Frontal cortex (tissue), 4 donors: ENCODE results near the gene PAN3. TPM values are rescaled to one million over a fixed set of nuclear protein-coding genes. Genes with fewer than 3 reads are reported as not detected.
"Not testable (repeated sequence)": the region's sequence is repeated elsewhere in the genome, so short reads cannot be mapped to it uniquely, and the experiment has no call there.

Experiments
- DNase-seq, 2 donors: peaks; one replicate each; pipeline ENCODE4 v3.0.0; 2012; ENCODE audit warnings: low spot score in 2 of 2
- FAIRE-seq: peaks from 2 replicates; lab custom pipeline; 2012; peaks lifted over from hg19 to GRCh38; lab: Jason Lieb, UNC
- total RNA-seq: library from RNA; depleted of rRNA; stranded (reverse); fragments of >200 nt; gene quantifications from one replicate; pipeline ENCODE4 v1.2.3, GENCODE V29; 2014
- donor health status: control.
- donor health status: control.
- donor health status: control.

The PAN3 gene
- 41.6 TPM for total RNA-seq

- FAIRE-seq (no peak), DNase-seq (peak; percentile 82 to 84)
Observed at GRCh38 chr13:28138012-28138755, at the start of gene PAN3. TSS of gene PAN3 (plus strand) at chr13:28138545. CDS start at chr13:28138658, 113 bp downstream.

- FAIRE-seq (no peak), DNase-seq (no peak)
Observed at GRCh38 chr13:28089065-28089464, 49.3 kb upstream of the PAN3 start.

GRCh38 chr13:28092431-28092830 is 45.9 kb upstream of the PAN3 start:
- FAIRE-seq (no peak), DNase-seq (no peak)

GRCh38 chr13:28093881-28094280 is 44.5 kb upstream of the PAN3 start:
- FAIRE-seq = no peak
- DNase-seq = no peak

DNA sequence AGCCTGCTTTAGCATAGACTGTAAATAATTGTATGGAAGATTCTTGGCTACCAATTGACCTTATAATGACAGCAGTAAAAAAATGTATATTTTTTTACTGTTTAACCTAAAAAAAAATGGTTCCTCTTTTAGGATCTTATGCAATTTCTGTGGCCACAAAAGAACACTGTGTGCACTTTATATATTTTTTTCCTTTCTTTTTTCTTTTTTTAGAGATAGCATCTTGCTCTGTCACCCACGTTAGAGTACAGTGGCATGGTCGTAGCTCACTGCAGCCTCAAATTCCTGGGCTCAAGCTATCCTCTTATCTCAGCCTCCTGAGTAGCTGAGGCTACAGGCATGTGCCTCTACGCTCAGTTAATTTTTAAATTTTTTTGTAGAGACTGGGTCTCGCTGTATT is 44.0 kb upstream of the PAN3 start:
- DNase-seq (no peak), FAIRE-seq (no peak)

GRCh38 chr13:28097503-28097902 is 40.8 kb upstream of the PAN3 start:
- no peak for FAIRE-seq

DNA sequence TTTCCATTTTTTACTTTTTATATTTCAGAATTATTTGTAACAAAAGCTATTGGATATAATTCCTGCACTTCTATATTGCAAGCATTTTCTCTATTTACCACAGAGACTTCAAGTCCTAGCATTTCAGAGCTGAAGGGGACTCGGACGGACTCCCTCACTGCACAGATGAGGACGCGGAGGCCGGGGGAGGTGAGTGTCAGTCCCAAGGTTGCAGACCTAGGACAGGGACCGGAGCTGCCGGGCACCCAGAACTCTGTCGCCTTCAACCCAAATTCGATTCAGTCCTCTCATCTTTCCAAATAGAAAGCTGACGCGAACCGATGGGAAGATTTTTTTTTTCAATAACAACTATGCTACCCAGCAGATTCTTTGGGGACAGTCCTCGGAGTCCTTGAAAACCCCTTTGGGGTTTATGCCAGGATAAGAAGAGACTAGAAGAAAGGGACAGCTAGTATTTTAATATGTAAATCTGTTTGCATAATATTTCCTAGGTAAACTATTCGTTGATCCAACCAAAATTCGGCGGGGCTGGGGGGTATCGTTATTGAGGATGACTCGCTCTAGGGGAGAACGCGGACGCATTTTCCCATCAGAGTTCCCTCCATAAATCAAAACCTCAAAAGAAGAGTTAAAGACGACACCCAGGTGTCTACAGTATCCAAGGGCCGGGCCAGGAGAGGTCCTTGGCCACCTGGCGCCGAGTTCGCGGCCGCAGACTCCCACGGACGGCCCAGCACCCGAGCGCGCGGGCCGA is 38.8 kb upstream of the PAN3 start:
- no peak for FAIRE-seq
- DNase-seq = no peak

More at GRCh38 chr13:28097503-28097902, 40.8 kb upstream of the PAN3 start:
- DNase-seq = no peak

DNA sequence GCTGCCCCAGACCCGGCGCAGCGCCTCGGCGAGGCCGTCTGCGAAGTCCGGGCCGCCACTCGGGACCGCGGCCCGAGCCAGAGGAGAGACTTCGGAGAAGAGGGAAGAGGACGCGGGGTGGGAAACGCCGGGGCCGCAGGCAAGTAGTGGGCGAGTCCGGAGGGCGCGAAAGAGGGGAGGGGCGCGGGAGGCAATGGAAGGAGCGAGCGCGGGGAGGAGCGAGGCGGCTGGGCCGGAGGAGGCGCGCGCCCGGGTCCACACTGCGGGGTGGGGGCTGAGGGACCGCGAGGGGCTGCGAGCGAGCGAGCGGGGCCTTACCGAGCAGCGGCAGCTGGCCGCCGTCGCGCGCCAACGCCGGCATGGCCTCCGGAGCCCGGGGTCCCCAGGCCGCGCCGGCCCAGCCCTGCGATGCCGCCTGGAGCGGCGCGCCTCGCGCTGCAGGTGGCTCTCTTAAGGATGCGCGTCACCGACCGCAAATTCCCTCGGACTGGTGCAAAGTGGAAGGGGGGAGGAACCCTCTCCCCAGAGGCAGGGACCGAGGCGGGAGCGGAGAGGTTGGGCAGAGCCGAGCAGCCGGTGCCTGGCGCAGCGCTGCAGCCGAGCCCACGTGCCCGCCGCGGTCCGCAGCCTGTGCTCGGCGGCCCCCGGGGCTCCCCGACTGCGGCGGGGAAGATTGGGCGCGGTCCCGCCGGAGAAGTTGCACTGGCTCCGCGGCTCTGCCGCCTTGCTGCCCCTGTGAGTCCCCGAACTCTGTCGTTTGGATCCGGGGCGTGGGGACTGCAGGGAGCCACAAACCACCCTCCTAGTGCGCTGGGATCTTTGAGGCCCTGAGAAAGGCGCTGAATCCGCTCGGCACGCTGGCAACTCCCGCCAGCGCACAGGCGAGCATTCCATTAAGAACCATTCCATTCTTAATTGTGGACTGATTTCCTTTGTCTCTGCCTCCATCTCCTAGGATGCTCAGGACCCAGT is 37.9 kb upstream of the PAN3 start, which contains the start of gene FLT3:
Gene FLT3, minus strand, starts transcription at position 427 of the 972 bp plus-strand sequence. Its CDS starts 66 bp downstream, at position 361.
- FAIRE-seq (no peak), DNase-seq (peak; percentile 38)

DNA sequence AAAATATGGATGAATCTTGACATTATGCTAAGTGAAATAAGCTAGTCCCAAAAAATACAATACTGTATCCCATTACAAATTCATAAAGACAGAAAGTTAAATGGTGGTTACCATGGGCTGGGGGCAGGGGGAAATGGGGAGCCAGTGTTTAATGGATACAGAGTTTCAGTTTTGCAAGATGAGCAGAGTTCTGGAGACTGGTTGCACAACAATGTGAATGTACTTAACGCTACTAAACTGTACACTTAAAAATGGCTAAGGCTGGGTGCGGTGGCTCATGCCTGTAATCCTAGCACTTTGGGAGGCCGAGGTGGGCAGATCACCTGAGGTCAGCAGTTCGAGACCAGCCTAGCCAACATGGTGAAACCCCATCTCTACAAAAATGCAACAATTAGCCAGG is 36.5 kb upstream of the PAN3 start:
- FAIRE-seq = not testable (repeated sequence)

DNA sequence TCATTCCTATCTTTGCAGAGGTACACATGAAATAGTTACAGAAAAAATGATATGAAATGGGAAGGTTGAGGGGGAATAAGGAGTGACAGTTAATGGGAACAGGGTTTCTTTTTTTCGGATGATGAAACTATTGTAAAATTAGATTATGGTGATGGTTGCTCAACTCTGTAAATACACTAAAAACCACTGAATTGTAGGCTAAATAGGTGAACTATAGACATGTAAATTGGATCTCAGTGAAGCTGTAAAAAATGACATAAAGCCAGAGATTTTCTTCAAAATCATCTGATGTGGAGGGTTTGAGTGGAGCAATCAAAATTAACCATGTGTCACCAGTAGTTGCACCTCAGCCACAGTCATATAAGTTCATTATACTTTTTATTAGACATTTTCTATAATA is 31.4 kb upstream of the PAN3 start:
- no peak for FAIRE-seq

More for the DNA sequence above, 36.5 kb upstream of the PAN3 start:
- DNase-seq = not testable (repeated sequence)

GRCh38 chr13:28110414-28110813 is 27.9 kb upstream of the PAN3 start:
- FAIRE-seq (no peak), DNase-seq (no peak)

More for the DNA sequence above, 31.4 kb upstream of the PAN3 start:
- DNase-seq = no peak

- DNase-seq (no peak), FAIRE-seq (no peak)
Observed at GRCh38 chr13:28116736-28117135, 21.6 kb upstream of the PAN3 start.

GRCh38 chr13:28117689-28118377 is 20.5 kb upstream of the PAN3 start:
- FAIRE-seq = no peak
- no peak for DNase-seq

DNA sequence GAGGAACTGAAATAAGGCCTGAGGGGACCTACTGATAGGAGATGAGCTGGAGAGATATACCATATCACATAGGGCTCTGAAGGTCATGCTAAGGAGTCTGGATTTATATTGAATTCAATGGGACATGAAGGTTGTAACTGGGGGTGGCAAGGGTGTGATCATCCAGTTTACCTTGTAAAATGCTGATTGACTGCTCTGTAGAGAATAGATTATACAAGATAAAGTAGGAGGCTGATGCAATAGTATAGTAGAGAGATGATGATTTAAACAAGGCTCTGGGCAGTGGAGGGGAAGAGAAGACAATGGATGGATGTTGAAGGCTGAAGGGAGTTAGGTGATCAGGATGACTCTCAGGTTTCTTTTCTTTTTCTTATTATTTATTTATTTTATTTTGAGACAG is 18.0 kb upstream of the PAN3 start:
- no peak for FAIRE-seq
- DNase-seq = no peak

GRCh38 chr13:28121224-28121623 is 17.1 kb upstream of the PAN3 start:
- FAIRE-seq (no peak), DNase-seq (no peak)

GRCh38 chr13:28128030-28128429 is 10.3 kb upstream of the PAN3 start:
- DNase-seq (no peak), FAIRE-seq (no peak)

GRCh38 chr13:28128926-28129325 is 9.4 kb upstream of the PAN3 start:
- FAIRE-seq (no peak), DNase-seq (no peak)

- FAIRE-seq (no peak), DNase-seq (no peak)
Observed at GRCh38 chr13:28129911-28130693, 8.2 kb upstream of the PAN3 start.

GRCh38 chr13:28131646-28132045 is 6.7 kb upstream of the PAN3 start:
- FAIRE-seq = no peak

More at GRCh38 chr13:28131646-28132045, 6.7 kb upstream of the PAN3 start:
- no peak for DNase-seq
